SIG-M5 treated with dmso at 0.1 percent for 504 hours (cell line): ENCODE measurements around the gene PEMT.

Experiments
- DNase-seq: peaks from one replicate; lab custom pipeline; 2025; ENCODE audit not compliant: unreplicated experiment; lab: John Stamatoyannopoulos, UW

The PEMT gene

GRCh38 chr17:17504341-17505140 lies 87.0 kb downstream of the PEMT start:
- DNase-seq: no peak

GRCh38 chr17:17503566-17504130 lies 87.9 kb downstream of the PEMT start:
- DNase-seq: no peak

DNA sequence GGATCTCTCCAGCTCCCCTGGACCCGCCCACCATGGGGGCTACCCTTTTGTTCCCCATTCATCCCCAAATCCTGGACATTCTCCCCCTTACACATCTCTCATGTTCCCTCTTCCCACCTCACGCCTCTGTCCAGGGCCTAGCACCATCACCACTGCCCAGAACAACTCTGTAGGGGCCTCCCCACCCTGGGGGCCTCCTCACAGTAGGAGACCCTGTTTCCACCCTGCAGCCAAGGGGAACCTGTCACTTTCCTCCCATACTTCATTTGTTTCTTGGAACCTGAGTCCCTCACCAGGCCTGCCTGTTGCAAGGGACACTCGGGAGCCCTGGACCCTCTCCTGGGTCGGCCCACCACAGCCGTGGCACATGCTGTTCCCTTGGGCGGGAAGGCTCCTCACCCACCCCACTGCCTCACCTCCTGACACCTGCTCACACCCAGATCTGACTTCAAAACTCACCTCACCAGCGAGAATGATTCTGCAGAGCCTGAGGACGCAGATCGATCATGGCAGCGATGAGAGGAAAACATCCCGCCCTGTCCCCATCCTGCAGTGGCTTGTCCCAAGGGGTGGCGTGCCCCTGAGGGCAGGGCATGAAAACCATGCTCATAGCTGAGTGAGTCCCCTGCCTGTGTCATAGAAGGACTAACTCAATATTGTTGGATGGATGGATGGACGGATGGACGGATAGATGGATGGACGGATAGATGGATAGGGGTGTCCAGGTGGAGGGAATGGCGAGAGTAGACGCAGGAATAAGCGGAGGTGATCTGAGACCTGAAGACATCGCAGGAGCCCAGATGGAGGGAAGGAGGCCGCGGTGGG lies 88.6 kb downstream of the PEMT start:
- no peak for DNase-seq

- no peak for DNase-seq
Observed at GRCh38 chr17:17500999-17501605, 90.4 kb downstream of the PEMT start.

DNA sequence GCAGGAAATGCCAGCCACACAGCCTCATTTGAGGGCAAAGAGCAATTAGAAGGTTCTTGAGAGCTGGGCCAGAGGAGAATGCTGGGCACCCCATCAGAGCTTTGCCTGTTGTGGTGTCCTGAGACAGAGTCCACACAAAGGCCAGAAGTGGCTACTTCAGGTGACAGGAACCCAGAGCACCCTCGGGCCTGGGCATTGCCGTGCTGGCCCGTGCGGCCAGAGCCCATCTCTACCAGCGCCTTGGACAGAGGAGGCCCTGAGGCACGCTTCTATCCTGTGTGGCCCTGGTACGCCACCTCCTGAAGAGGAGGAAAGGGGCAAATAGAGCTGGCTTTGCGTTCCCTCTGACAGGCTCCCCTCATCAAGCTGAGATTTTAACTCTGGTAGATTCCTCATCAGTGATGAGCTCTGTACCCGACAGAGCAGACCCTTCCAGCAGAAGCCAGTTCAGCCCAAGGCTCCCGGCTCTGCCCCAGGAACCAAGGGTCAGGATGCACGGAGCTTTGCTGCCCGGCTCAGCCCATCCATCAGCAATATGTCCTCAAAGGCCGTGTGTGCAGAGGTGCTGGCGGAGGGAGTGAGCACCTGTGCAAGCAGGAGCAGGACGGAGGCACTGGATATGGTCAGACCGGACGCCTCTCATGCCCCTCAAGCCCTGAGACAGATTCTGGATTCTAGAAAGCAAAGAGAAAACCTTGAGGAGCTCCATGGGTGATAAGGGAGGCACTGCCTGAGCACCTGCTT lies 91.9 kb downstream of the PEMT start:
- DNase-seq: no peak

- DNase-seq: no peak
Observed at GRCh38 chr17:17498606-17499301, 92.8 kb downstream of the PEMT start.

DNA sequence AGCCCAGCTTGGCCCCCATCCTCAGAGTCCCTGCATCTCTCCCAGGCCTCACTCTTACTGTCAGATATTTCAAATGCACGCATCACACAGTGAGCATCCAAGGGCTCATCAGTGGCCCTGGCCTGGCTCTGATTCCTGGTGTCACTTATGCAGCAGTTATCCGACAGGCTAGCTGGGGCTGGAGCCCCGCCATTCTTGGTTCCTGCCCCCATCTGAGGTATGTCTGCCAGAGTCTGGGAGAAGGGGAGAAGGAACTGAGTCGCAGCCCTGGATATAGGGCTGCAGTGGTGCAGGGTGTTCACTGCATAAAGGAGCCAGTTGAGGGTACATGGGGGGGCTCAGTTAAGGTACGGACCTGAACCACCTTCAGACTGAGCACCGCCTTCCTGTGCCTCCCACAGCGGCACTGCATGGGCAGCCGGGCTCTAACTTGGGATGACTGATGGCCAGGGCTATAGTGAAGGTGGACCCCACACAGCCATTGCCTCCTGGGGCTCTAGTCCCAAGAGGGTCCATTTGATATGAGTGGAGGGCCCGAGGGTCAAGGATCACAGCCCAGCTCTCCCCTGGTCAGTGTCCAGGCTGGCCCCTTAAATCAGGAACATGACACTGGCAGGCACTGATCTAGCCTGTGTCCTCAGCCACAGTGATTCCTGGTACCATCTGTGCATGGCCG lies 93.5 kb downstream of the PEMT start:
- no peak for DNase-seq

- no peak for DNase-seq
Observed at GRCh38 chr17:17497065-17497844, 94.3 kb downstream of the PEMT start.

DNA sequence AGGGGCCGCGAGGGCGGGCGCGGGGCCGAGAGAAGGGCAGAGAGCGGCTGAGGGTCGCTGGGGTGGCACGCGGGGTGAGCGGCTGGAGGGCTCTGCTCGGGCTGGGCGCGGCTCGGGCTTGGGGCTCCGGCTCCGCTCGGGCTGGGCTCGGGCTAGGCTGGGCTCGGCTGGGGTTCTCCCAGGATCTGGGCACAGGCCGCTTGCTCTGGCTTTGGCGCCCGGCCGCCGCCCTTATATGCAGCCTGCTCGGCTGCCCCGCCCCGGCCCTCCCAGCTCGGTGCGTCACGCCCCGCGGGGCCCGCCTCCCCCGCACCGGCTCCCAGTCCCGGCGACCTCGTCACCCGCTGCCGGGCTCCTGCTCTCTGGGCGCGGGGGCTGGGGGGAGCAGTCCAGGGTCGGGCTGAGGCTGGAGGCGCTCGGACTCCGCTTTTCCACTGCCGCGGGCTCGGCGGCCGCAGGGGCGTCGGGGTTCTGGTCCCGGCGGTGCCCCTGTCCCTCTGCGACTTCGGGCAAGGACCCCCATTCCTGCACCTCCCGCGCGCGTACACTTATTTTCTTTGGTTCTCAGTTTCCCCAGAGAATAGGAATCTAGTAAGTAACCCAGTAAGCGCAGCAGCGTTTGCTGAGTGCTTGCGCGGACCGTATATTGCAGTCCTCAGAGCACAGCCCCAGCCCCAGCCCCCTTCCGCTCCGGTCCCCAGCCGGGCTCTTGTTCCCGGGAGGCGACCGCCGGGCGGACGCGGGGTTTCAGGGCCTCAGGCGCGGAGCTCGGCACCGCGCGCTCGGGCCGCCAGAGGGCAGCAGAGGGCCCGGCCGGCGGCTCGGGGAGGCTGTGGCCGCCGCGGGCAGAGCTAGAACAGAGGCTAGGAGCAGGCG lies 95.1 kb downstream of the PEMT start, which contains the start of gene RASD1:
RASD1 (minus strand) TSS at position 207 of the 876 bp plus-strand sequence. CDS start 214 bp downstream, outside the sequence.
- DNase-seq: peak; percentile 66

- no peak for DNase-seq
Observed at GRCh38 chr17:17495536-17496188, 95.8 kb downstream of the PEMT start.

- DNase-seq: no peak
Observed at GRCh38 chr17:17494870-17495535, 96.5 kb downstream of the PEMT start.

- no peak for DNase-seq
Observed at GRCh38 chr17:17494499-17494869, 97.0 kb downstream of the PEMT start.

GRCh38 chr17:17493986-17494466 lies 97.5 kb downstream of the PEMT start:
- DNase-seq: no peak

GRCh38 chr17:17493249-17493985 lies 98.1 kb downstream of the PEMT start:
- no peak for DNase-seq

DNA sequence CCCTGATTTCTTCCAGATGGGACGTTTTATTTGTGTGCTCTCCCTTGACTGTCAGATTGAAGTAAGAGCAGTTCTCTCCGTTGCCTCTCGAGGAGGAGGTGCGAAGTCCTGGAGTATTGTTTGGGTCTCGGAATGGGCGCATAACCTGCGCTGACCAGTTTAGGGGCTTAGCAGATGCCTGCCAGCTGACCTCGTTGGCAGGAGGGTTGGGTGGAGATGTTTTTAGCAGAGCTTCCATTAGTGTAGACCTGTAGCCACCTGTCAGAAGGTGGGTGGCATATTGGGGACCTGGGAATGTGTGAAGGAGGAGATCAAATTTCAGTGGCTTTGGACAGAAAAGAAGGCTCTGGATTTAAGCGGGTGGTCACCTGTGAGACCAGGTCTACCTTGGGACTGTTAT lies 98.9 kb downstream of the PEMT start:
- no peak for DNase-seq

GRCh38 chr17:17492085-17492484 lies 99.4 kb downstream of the PEMT start:
- no peak for DNase-seq
